GM18498 (cell line): ENCODE measurements around the gene HDAC3.

Experiments used
- ATAC-seq: cut with Tn5 transposase; IDR thresholded peaks from one replicate; pipeline ENCODE4 v1.9.1; 2021; ENCODE audit warnings: mild to moderate bottlenecking, moderate library complexity; ENCODE audit not compliant: unreplicated experiment

HDAC3 gene

GRCh38 chr5:141662028-141662427 is 25.4 kb upstream of the HDAC3 start:
- no peak for ATAC-seq

DNA sequence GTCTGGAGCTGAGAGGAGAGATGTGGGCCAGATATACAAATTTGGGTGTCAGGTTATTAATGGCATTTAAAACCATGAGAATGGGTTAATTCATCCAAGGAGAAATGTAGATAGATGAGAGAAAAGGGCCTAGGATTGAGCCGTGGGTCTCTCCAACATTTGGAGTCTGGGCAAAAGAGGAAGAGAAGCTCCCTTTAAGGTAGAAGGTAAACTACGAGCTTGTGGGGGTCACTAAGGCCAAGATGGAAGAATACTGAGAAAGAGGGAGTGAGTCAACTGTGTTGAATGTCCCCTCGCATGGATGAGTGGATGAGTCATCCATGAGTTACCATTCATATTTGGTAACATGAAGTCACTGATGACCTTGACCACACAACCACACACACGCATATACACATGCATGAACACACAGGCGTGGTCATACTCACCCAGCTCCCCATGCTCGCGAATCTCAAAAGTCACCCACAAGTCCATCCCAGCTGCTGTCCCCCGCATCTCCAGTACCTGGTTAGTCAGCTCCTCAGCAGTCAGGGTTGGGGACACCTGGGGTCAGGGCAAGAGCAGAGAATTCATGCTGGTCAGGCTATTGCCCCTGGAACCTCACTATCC is 21.4 kb upstream of the HDAC3 start:
- no peak for ATAC-seq

- ATAC-seq = no peak
Observed at GRCh38 chr5:141657404-141657803, 20.8 kb upstream of the HDAC3 start.

GRCh38 chr5:141656396-141656795 is 19.7 kb upstream of the HDAC3 start:
- ATAC-seq = no peak

DNA sequence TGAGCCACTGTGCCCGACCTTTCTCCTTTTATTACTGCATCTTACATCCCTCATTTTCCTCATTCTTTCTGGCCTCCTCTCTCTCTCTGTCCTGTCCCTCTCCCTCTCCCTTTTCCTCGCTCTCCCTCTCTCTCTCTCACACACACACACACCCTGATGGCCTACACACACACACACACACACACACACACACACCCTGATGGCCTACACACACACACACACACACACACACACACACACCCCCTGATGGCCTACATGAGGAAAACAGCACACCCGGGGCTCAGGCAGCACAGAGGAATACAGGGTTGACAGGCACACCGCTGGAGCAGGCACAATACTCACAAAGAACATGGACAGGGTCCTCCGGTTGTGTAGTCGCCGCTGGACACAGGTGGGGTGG is 18.4 kb upstream of the HDAC3 start:
- no peak for ATAC-seq

GRCh38 chr5:141654298-141654697 is 17.6 kb upstream of the HDAC3 start:
- ATAC-seq = no peak

DNA sequence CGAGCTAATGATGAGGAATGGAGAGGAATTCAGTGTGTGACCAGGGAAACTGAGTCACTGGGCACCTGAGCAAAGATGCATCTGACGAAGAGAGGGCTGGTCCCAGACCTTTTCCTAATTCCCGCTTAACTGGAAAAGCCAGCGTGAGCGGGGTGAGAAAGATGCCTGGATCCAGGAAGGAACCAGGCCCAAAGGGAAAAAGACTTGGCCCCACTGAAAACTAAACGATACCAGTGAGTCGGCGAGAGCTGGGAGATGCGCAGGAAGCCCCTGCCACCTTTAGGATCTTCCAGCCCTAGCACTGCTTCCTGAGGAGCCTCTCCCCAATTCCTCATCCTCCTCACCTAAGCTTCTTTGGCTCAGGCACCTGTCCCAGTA is 15.1 kb upstream of the HDAC3 start:
- ATAC-seq = no peak

DNA sequence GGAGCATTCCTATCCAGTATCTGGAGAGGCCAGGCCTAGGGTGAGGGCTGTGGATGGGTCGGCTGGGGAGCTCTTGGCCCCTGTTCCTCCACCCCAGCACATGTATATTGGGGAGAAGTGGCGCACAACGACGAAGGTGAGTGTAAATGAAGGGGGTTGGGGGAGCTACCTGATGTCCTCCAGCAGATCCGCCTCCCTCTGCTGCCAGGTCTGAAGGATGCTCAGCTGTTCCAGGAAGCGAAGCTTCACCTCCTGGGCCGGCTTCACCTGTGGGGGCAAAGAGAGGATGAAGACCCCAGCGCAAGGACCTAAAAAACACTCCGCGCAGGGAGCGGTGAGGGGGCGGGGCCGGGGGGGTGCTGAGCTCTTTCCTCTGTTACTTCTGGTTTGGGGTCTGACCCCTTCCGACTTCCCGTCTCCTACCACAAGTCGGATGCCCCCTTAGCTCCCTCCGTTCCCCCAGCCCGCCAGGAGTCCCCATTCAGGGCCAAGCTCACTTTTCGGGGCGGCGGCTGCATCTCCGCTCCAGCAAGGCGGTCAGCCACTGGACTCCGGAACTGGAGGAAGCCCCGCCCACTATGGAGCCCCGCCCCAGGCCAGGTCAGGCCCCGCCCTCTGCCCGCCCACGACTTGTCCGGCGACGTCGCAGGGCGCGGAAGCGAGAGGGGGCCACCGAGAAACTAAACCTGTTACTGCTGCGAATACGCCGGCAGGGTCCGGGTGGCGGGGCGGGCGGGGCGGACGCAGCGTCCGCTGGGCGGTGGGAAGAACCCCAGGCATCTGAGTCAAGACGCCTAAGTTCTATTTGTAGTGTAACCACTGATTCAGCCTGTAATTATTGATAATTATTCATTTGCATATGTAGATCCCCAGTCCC is 14.4 kb upstream of the HDAC3 start, which contains the start of gene FCHSD1:
TSS of gene FCHSD1 (minus strand) at position 568 of the 877 bp plus-strand sequence. CDS start at position 518, 50 bp downstream.
- ATAC-seq = peak; percentile 98

GRCh38 chr5:141649972-141650371 is 13.3 kb upstream of the HDAC3 start:
- no peak for ATAC-seq

DNA sequence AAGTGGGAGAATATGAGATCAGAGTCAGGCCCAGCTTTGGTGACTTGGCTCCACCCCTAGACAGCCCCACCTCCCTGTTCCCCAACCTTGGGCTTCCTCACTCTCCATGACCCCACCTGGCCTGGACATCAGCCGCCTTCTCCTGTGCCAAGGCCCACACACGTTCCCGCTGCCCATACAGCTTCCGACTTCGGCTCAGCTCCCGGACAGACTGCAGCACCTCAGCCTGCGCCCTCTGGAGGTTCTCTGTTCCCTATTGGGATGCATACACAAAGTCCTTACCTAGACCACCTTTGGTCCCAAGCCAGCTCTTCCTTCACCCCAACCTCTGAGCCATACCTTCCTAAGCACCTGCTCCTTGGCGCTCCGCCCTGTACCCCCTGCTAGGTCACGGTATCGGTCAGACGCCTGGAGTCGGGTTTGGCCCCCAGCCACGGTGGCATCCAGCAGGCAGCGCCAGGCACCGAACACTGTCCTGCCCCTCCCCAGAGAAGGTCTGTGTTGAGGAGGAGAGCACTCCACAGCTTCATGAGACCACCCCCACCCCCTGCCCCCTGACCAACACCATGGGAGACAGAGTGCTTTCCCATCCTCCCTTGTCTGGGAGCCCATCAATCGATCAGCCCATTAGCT is 12.5 kb upstream of the HDAC3 start:
- ATAC-seq = no peak

DNA sequence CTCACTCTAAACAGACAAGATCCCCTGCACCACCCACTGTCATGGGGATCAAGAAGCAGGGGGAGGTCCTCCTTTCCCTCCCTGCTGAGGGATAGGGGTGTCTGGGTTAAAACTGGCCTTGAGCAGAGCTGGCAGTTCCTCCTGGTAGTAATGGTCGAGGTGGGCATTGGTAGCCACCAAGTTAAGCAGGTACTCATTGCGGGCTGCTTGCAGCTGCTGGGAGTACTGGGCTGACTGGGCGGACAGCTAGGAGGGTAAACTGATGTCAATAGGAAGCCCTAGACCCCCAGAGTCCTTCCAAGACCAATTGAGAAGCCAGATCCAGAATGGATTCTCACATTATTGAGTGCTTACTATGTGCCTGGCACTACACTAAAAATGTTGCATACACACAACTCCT is 11.2 kb upstream of the HDAC3 start:
- ATAC-seq = no peak

DNA sequence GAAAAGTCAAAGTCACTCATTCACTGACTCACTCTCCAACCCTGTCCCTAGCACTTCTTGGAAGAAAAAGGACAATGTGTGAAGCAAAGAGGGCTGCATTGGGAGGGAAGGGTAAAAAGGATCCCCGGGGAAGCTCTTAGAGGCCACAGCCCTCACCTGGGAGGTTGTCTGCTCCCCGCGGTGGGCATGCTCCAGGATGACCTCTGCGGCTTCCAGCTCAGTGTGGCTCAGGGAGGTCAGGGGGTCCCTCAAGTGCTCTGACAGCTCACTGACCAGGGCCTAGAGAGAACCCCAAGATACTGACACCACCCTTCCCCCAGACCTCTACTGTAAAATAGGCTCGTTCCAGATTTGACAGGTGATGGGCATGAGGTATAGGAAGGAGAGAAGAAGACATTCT is 10.6 kb upstream of the HDAC3 start:
- ATAC-seq = no peak

GRCh38 chr5:141646026-141646425 is 9.4 kb upstream of the HDAC3 start:
- ATAC-seq = no peak

DNA sequence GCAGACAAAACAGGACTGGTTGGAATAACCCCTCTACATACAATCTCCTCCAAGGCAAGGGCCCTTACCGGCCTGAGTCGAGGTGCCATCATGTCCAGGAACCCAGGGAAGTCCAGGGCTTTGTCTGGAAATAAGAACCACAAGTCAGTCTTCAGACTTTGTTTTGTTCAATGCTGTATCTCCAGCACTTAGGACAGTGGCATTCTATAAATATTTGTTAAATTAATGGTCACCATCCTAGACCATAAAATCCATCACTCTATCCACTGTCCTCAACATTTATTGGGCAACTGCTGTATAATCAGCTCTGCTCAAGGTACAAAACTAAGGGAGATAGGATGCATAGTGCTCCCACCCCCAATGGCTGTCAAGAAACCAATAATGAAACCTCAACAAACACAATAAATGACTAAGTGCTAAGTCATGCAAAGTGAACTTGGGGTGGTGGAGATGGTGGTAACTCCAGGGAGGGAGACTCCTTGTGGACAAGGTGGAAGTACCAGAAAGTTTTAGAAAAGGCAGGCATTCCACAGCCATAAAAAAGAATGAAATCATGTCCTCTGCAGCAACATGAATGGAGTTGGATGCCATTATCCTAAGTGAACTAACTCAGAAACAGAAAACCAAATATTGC is 5.1 kb upstream of the HDAC3 start:
- peak; percentile 50 for ATAC-seq

- no peak for ATAC-seq
Observed at GRCh38 chr5:141640698-141641097, 4.0 kb upstream of the HDAC3 start.

DNA sequence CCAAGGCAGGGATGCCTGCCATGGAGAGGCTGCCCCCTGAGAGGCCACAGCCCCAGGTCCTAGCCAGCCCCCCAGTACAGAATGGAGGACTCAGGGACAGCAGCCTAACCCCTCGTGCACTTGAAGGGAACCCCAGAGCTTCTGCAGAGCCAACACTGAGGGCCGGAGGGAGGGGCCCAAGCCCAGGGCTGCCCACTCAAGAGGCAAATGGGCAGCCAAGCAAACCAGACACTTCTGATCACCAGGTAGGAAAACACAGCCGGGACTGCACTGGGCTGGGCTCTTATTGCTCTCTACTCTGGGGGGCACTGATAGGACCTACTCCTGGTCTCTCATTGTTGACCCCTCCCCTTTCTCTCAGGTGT is 3.4 kb upstream of the HDAC3 start:
- ATAC-seq = no peak

GRCh38 chr5:141639357-141640050 is 2.9 kb upstream of the HDAC3 start:
- no peak for ATAC-seq

DNA sequence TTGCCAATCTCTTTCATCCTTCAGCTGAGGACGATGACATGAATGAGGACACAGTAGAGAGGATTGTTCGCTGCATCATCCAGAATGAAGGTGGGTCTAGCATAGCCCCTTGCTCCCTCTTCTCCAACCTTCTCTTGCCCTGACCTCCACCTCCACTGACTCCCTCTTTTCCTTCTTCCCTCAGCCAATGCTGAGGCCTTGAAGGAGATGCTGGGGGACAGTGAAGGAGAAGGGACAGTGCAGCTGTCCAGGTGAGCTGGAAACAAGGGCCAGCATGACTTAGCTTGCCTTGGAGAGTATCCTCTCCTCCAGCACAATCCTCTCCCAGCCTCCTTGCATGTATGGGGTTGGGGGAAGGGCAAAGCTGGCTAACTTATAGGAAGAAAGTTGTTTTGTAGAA is 2.1 kb upstream of the HDAC3 start:
- no peak for ATAC-seq

GRCh38 chr5:141637767-141638419 is 1.2 kb upstream of the HDAC3 start:
- ATAC-seq = peak; percentile 26

DNA sequence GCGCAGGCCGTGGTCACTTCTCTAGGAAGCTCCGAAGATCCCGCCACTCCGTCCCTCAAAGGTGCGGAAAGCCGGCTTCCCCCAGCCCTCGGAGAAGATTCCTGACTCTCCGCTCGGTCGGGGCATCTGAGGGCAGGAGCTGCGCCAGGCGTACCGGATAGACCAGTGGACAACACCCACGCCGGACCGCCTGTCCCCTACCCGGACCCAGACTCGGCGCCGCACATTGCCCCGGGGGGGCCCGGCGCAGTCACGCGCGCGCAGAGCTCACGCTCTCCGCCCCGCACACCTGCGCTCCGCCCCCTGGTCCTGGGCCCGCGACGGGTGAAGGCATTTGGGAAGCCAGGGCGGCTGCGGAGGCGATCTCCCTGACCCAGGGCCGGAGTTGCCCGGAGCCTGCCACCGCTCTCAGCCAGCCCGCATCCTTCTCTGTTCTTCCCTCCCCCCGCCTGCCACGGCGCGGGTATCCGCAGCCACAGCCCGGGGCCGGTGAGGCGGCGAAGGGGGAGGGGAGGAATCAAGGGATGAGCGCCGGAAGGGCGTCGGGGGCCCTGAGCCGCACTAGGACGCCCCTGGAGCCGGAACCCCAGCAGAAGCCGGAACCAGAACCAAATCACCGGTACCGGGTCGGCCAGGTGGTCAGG is 596 bp upstream of the HDAC3 start:
- peak; percentile 29 for ATAC-seq
